H1 (cell line): ENCODE measurements around the gene FOXK1. TPM values are rescaled to one million over a fixed set of nuclear protein-coding genes. Genes with fewer than 3 reads are reported as not detected.

ENCODE experiments used
- CTCF ChIA-PET: fragments of 300-600 bp; sonication (Branson Sonifier 250); formaldehyde crosslinking; loops from one replicate; lab custom pipeline; 2021; ENCODE audit not compliant: partially characterized antibody; lab: Charles Lee
- POLR2A ChIA-PET: fragments of 300-600 bp; sonication (Branson Sonifier 250); formaldehyde crosslinking; loops from one replicate; lab custom pipeline; 2021; ENCODE audit warnings: inconsistent platforms; ENCODE audit not compliant: partially characterized antibody; lab: Charles Lee
- DNase-seq, 2 experiments: peaks; one replicate each; pipeline versions ENCODE4 v3.0.0 to v3.0.0-alpha.2; 2010 to 2022; ENCODE audit warnings: low spot score in 2 of 2, low read depth in 1 of 2, mixed read lengths in 1 of 2
- FAIRE-seq: peaks from 2 replicates; lab custom pipeline; 2011; peaks lifted over from hg19 to GRCh38; lab: Jason Lieb, UNC
- H2AFZ ChIP-seq: 2 replicates; pipeline ENCODE4 v1.8.1; 2012; ENCODE audit warnings: low read length, inconsistent platforms
- H2AK5ac ChIP-seq: 2 replicates; pipeline ENCODE4 v1.6.1; 2013; ENCODE audit warnings: low read depth, low read length
- H2BK120ac ChIP-seq: replicated peaks from 2 replicates; pipeline ENCODE3; 2013; ENCODE audit warnings: low read depth, low read length, inconsistent platforms
- H2BK12ac ChIP-seq: 2 replicates; pipeline ENCODE4 v1.6.1; 2013; ENCODE audit warnings: low read depth, low read length
- H2BK15ac ChIP-seq: 2 replicates; pipeline ENCODE4 v1.6.1; 2013; ENCODE audit warnings: low read length
- H2BK20ac ChIP-seq: 2 replicates; pipeline ENCODE4 v1.6.1; 2013; ENCODE audit warnings: low read length
- H2BK5ac ChIP-seq: 2 replicates; pipeline ENCODE4 v1.6.1; 2013; ENCODE audit warnings: low read depth, low read length
- H3K14ac ChIP-seq: 2 replicates; pipeline ENCODE4 v1.6.1; 2013; ENCODE audit warnings: inconsistent platforms; ENCODE audit not compliant: insufficient read length
- H3K18ac ChIP-seq: 2 replicates; pipeline ENCODE4 v1.6.1; 2013; ENCODE audit warnings: low read length; ENCODE audit errors: extremely low read depth
- H3K23ac ChIP-seq: 2 replicates; pipeline ENCODE4 v1.6.1; 2013; ENCODE audit warnings: inconsistent platforms; ENCODE audit not compliant: insufficient read length
- H3K23me2 ChIP-seq: 2 replicates; pipeline ENCODE4 v1.6.1; 2013; ENCODE audit warnings: low read depth, low read length
- H3K27ac ChIP-seq: 2 replicates; pipeline ENCODE4 v1.6.1; 2011; ENCODE audit warnings: low read depth, low read length, inconsistent platforms
- H3K27me3 ChIP-seq, 4 experiments: replicated peaks in 1 of 4; 1 replicate in 1 of 4; 2 replicates in 3 of 4; pipeline versions ENCODE4 v1.6.1 to v1.8.1; 2011 to 2013; ENCODE audit warnings: low read length in 3 of 4, mild to moderate bottlenecking in 3 of 4, inconsistent platforms in 2 of 4, mixed read lengths in 2 of 4, moderate library complexity in 1 of 4; ENCODE audit not compliant: control insufficient read depth in 3 of 4, insufficient read depth in 3 of 4; ENCODE audit errors: extremely low read depth in 1 of 4
- H3K36me3 ChIP-seq, 4 experiments: 2 replicates each; pipeline versions ENCODE4 v1.6.1 to v1.8.1; 2011 to 2013; ENCODE audit warnings: mild to moderate bottlenecking in 4 of 4, low read length in 3 of 4, moderate library complexity in 2 of 4, control low read depth in 1 of 4, inconsistent platforms in 1 of 4; ENCODE audit not compliant: insufficient read depth in 4 of 4, control insufficient read depth in 2 of 4
- H3K4ac ChIP-seq: replicated peaks from 2 replicates; pipeline ENCODE3; 2013; ENCODE audit warnings: low read length, low read depth, mixed read lengths, inconsistent platforms; ENCODE audit not compliant: insufficient read length
- H3K4me1 ChIP-seq, 4 experiments: replicated peaks in 1 of 4; 1 replicate in 1 of 4; 2 replicates in 3 of 4; pipeline versions ENCODE4 v1.6.1 to v1.8.1; 2011 to 2013; ENCODE audit warnings: low read length in 3 of 4, inconsistent platforms in 2 of 4, mixed read lengths in 1 of 4; ENCODE audit not compliant: insufficient read depth in 4 of 4, control insufficient read depth in 3 of 4
- H3K4me2 ChIP-seq, 2 experiments: 2 replicates each; pipeline versions ENCODE4 v1.6.1 to v1.8.1; 2011 to 2013; ENCODE audit warnings: low read depth in 2 of 2, low read length in 2 of 2, control low read depth in 1 of 2, inconsistent platforms in 1 of 2, mild to moderate bottlenecking in 1 of 2; ENCODE audit not compliant: insufficient read depth in 1 of 2
- H3K4me3 ChIP-seq, 4 experiments: fragments of 200-600, 300-600 bp in 1 of 4; sonication (generic), shearing (Covaris generic), sonication (Bioruptor Twin) in 1 of 4; 2 replicates each; pipeline versions ENCODE4 v1.5.1 to v1.8.1; 2011 to 2016; ENCODE audit warnings: low read length in 4 of 4, low read depth in 3 of 4, control low read depth in 2 of 4, inconsistent platforms in 2 of 4, mild to moderate bottlenecking in 2 of 4, mixed read lengths in 1 of 4, moderate library complexity in 1 of 4; ENCODE audit not compliant: insufficient read depth in 2 of 4; ENCODE audit errors: extremely low read depth in 1 of 4
- H3K56ac ChIP-seq: replicated peaks from 2 replicates; pipeline ENCODE3; 2013; ENCODE audit warnings: low read depth, mild to moderate bottlenecking, mixed read lengths, low read length, inconsistent platforms; ENCODE audit not compliant: insufficient read length
- H3K79me1 ChIP-seq: 2 replicates; pipeline ENCODE4 v1.6.1; 2013; ENCODE audit warnings: low read depth, low read length, control low read depth
- H3K79me2 ChIP-seq, 2 experiments: 2 replicates each; pipeline versions ENCODE4 v1.6.1 to v1.8.1; 2012 to 2013; ENCODE audit warnings: low read length in 2 of 2, mild to moderate bottlenecking in 2 of 2, inconsistent platforms in 1 of 2; ENCODE audit not compliant: insufficient read depth in 2 of 2, control insufficient read depth in 1 of 2
- H3K9ac ChIP-seq, 4 experiments: replicated peaks in 1 of 4; 1 replicate in 1 of 4; 2 replicates in 3 of 4; pipeline versions ENCODE4 v1.6.1 to v1.8.1; 2011 to 2013; ENCODE audit warnings: low read depth in 3 of 4, low read length in 3 of 4, control low read depth in 2 of 4, mild to moderate bottlenecking in 2 of 4, moderate library complexity in 2 of 4, inconsistent platforms in 1 of 4; ENCODE audit errors: extremely low read depth in 1 of 4
- H3K9me3 ChIP-seq, 2 experiments: 2 replicates each; pipeline versions ENCODE4 v1.6.1 to v1.8.1; 2012 to 2013; ENCODE audit warnings: mild to moderate bottlenecking in 2 of 2, moderate library complexity in 2 of 2, control low read depth in 1 of 2, inconsistent platforms in 1 of 2, low read depth in 1 of 2, low read length in 1 of 2, mixed read lengths in 1 of 2; ENCODE audit not compliant: insufficient read depth in 2 of 2
- H4K20me1 ChIP-seq, 2 experiments: replicated peaks in 1 of 2; 2 replicates each; pipeline versions ENCODE3 to v1.8.1; 2011 to 2013; ENCODE audit warnings: inconsistent platforms in 2 of 2, low read length in 2 of 2, mild to moderate bottlenecking in 1 of 2; ENCODE audit not compliant: insufficient read depth in 2 of 2, control insufficient read depth in 1 of 2
- H4K5ac ChIP-seq: 2 replicates; pipeline ENCODE4 v1.6.1; 2013; ENCODE audit warnings: low read length, low read depth, mixed read lengths, inconsistent platforms; ENCODE audit not compliant: insufficient read length
- H4K8ac ChIP-seq: 2 replicates; pipeline ENCODE4 v1.8.0; 2013; ENCODE audit warnings: mild to moderate bottlenecking, moderate library complexity, low read length, inconsistent platforms; ENCODE audit not compliant: insufficient read depth; ENCODE audit errors: extremely low read depth
- H4K91ac ChIP-seq: replicated peaks from 2 replicates; pipeline ENCODE3; 2013; ENCODE audit warnings: low read length, mixed read lengths, inconsistent platforms; ENCODE audit not compliant: insufficient read length
- BRCA1 ChIP-seq: IDR thresholded peaks from 2 replicates; pipeline ENCODE4 v1.6.1; 2012; ENCODE audit warnings: low read depth, low read length, improper control_type of control experiment
- CTBP2 ChIP-seq: IDR thresholded peaks from 2 replicates; pipeline ENCODE4 v1.7.0; 2011; ENCODE audit warnings: borderline replicate concordance, mild to moderate bottlenecking, moderate library complexity, mixed read lengths, low read length; ENCODE audit not compliant: insufficient read depth, insufficient read length
- GABPA ChIP-seq: IDR thresholded peaks from 2 replicates; pipeline ENCODE4 v1.6.1; 2011; ENCODE audit warnings: mild to moderate bottlenecking, low read length, moderate library complexity, borderline replicate concordance; ENCODE audit not compliant: insufficient read depth
- KDM1A ChIP-seq: fragments of 200-600, 300-600 bp; sonication (generic); IDR thresholded peaks from 2 replicates; pipeline ENCODE4 v1.7.1; 2016; ENCODE audit warnings: mild to moderate bottlenecking, low read length, borderline replicate concordance
- KDM5A ChIP-seq: fragments of 200-600 bp; IDR thresholded peaks from 2 replicates; pipeline ENCODE4 v1.7.1; 2012; ENCODE audit warnings: mild to moderate bottlenecking, low read length, inconsistent platforms, mixed read lengths
- PHF8 ChIP-seq: fragments of 200-600 bp; sonication (generic); conservative IDR thresholded peaks from 2 replicates; pipeline ENCODE4 v1.7.1; 2012; ENCODE audit warnings: low read depth, mild to moderate bottlenecking, inconsistent platforms, low read length, moderate library complexity
- RBBP5 ChIP-seq: IDR thresholded peaks from 2 replicates; pipeline ENCODE4 v1.7.1; 2012; ENCODE audit warnings: low read depth, mild to moderate bottlenecking, inconsistent platforms, low read length, moderate library complexity, borderline replicate concordance
- SIRT6 ChIP-seq: IDR thresholded peaks from one replicate; pipeline ENCODE4 v1.7.1; 2012; ENCODE audit warnings: low read length, inconsistent platforms
- SRF ChIP-seq: IDR thresholded peaks from 2 replicates; pipeline ENCODE4 v1.6.1; 2011; ENCODE audit warnings: mild to moderate bottlenecking, low read depth, low read length, moderate library complexity
- TAF1 ChIP-seq: IDR thresholded peaks from 2 replicates; pipeline ENCODE4 v1.6.1; 2011; ENCODE audit warnings: mild to moderate bottlenecking, low read depth, low read length
- USF2 ChIP-seq: IDR thresholded peaks from 2 replicates; pipeline ENCODE4 v1.6.1; 2011; ENCODE audit warnings: low read length, improper control_type of control experiment
- WGBS, 2 experiments: shearing (Covaris generic) in 1 of 2; methylation state at CpG; one replicate each; pipeline versions ENCODE4 v1.1.6 to v1.1.7; 2013 to 2015; ENCODE audit warnings: low lambda C conversion rate in 2 of 2, mixed read lengths in 2 of 2, inconsistent platforms in 1 of 2, low coverage in 1 of 2, missing lambda C conversion rate in 1 of 2; ENCODE audit not compliant: insufficient replicate concordance in 2 of 2, insufficient coverage in 1 of 2, insufficient read length in 1 of 2; ENCODE audit errors: extremely low coverage in 1 of 2, missing lambda C conversion rate in 1 of 2; 5-methylcytosine and 5-hydroxymethylcytosine counted together
- polyA plus RNA-seq, 7 experiments: library from polyadenylated mRNA; depleted of rRNA in 3 of 7; stranded (reverse) in 5 of 7; unstranded in 2 of 7; fragments of >200 nt in 5 of 7; fragments of 200-250 nt in 2 of 7; gene quantifications; 1 replicate in 5 of 7; 2 replicates in 1 of 7; 4 replicates in 1 of 7; pipeline versions ENCODE4 v1.2.1 to v1.2.3, GENCODE V29; 2011 to 2013; ENCODE audit warnings: missing spikeins in 2 of 7, mixed read lengths in 2 of 7
- total RNA-seq: library from RNA; stranded (reverse); fragmentation: NEBNext Ultra II Directional; extraction: Animal tissue kit (Norgen Biotek cat#: 25700); gene quantifications from 2 replicates; pipeline ENCODE4 v1.2.1, GENCODE V29; 2021

The FOXK1 gene
- total and polyA plus RNA-seq, 2 of the 8 experiments (the other 6 are each of a cell fraction or from before 2014, with no cell fraction given) = 2.0 to 8.5 TPM

- no peak overlapping the region for H3K14ac ChIP-seq
- ChIA-PET POLR2A (no interaction called here), CTCF (interaction anchor here (0.9 to 4.0 kb wide), 5 partner anchors 26 to 140 kb away, joined by 3 to 13 read pairs (median 3); no protein-coding TSS in a partner anchor)
- no peak overlapping the region for H3K23ac ChIP-seq
- no peak overlapping the region for H3K27ac ChIP-seq
- H3K56ac ChIP-seq = no peak overlapping the region
- H2AFZ ChIP-seq = no peak overlapping the region
- no peak overlapping the region for H3K4ac ChIP-seq
- no peak overlapping the region for H2AK5ac ChIP-seq
- no peak overlapping the region for H3K4me2 ChIP-seq
- H2BK5ac ChIP-seq = no peak overlapping the region
- peaks cover 8 to 20% of the 10 kb centered on the region in 2 experiments for H4K20me1 ChIP-seq
- no peak overlapping the region for H3K9ac ChIP-seq
- H3K27me3 ChIP-seq = peaks cover 0 to 7% (median 4%) of the 10 kb centered on the region in 4 experiments; a peak in 2 of 7 replicates
- H4K5ac ChIP-seq = no peak overlapping the region
- no peaks in the 10 kb centered on the region for H3K9me3 ChIP-seq
- DNase-seq (no peak), FAIRE-seq (no peak)
- H2BK12ac ChIP-seq = no peak overlapping the region
- H3K18ac ChIP-seq = no peak overlapping the region
- no peaks in the 10 kb centered on the region for H3K36me3 ChIP-seq
- no peak overlapping the region for H3K4me3 ChIP-seq
- H4K91ac ChIP-seq = no peak overlapping the region
- no peak overlapping the region; the same call in 1 of the 2 replicates for H4K8ac ChIP-seq
- no peak overlapping the region for H2BK20ac ChIP-seq
- H3K79me2 ChIP-seq = no peaks in the 10 kb centered on the region
- H3K4me1 ChIP-seq = no peaks in the 10 kb centered on the region
- no peaks in the 10 kb centered on the region for H3K23me2 ChIP-seq
- WGBS, 2 experiments = 94% methylated on average over 19 of the region's 20 CpGs; no CpG with 5 or more reads in 1 of the 2 experiments
- no peak overlapping the region for H2BK15ac ChIP-seq
- no peak overlapping the region for H2BK120ac ChIP-seq
- no peaks in the 10 kb centered on the region for H3K79me1 ChIP-seq
- no peak for TF ChIP-seq TAF1
- no peak for TF ChIP-seq RBBP5
- no peak for TF ChIP-seq CTBP2
- no peak for TF ChIP-seq USF2
- TF ChIP-seq GABPA = no peak
- no peak for TF ChIP-seq KDM5A
- TF ChIP-seq KDM1A = no peak
- TF ChIP-seq SIRT6 = no peak
- no peak for TF ChIP-seq BRCA1
- no peak for TF ChIP-seq SRF
- no peak for TF ChIP-seq PHF8
- TF ChIP-seq, all 59 proteins: peak for 0
These were observed 69.4 kb downstream of the FOXK1 start for GRCh38 chr7:4751398-4751947.
